ENCODE measurements around the gene GLRA1.

Gene GLRA1

DNA sequence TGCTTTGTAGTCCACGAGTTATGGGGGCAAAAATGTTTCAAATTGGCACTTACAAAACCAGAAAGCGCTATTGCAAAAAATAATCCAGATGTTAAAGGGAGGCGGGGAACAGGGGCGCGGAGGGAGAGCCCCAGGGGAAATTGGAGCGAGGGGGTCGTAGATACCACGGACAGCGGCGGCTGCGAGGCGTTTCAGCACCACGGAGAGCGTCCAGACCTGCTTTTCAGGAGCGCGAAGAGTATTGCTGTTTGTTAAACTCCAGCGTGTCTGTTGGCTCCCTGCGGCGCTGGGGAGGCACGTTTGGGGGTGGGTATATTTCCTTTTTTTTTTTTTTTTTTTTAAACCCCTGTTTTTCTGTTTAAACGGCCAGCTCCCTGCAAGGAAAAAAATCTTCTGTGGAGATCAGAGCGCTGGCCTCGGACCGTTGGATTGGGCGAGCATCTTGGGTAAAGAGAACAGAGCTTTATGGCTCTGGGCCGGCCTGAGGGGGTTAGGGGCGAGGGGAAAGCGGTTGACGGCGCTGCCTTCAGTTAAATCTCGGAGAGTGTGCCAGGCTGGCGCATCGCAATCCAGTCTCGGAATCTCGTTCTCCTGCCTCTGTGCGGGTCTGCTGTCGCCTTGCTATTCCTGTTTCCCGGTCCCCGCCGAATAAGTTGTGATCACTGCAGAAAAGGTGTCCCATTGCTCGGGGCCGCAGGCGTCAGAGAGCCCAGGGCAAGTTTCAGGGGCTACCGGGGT is at the start of gene GLRA1:
TSS of gene GLRA1 (minus strand) at position 288 of the 738 bp plus-strand sequence. CDS start 302 bp downstream, outside the sequence.
- peak; percentile 13 for DNase-seq

DNA sequence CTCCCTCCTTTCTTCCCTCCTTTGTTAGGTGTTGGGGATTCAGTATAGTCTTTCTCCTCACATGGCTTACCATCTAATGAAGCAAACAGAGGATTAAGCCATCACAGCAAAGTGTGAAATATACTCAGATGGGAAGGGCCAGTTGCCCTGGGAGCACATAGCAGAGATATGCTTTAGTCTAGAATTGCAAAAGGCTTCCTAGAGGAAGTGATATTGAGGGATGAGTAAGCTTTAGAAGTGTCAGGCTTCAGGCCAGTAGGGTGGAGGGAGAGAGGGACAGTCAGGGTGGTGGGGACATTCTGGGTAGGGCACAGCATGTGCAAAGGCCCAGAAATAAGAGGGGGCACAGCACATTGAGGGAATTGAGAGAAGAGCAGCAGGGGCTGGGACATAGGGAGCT is 46.2 kb upstream of the GLRA1 start:
- DNase-seq = no peak

DNA sequence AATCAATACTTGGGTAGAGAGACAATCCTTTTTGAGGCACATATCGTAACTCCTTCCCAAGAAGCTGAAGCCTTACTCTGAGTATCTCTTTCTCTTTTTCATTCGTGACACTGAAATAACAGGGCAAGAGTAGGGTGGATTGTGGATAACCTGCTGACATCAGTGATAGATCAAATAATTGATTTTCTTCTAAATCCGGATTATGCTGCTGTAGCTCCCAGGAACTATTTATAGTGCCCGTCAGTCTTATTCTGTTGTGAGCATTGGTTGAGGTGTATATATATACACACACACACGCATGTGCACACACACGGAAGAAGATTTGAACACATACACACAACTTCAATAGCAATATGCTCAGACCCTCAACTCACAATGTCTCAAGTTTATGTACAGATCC is 43.2 kb upstream of the GLRA1 start:
- no peak for DNase-seq

DNA sequence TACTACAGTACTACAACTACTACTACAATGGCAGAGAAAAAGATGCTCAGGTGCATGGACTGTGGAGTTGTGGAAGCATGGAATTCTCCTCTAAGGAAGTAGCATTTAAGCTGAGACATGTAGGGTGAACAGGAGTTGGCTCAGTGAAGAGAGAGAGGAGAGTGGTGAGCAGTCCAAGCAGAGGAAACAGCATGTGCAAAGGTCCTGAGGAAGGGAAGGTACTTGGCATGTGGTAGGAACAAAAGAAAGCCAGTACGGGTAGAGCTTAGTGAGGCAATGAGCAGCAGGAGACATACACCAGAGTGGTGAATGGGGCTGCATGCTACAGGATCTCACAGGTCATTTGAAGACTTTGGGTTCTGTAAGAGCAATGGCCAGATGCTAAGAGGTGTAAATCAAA is 41.4 kb upstream of the GLRA1 start:
- DNase-seq = no peak

DNA sequence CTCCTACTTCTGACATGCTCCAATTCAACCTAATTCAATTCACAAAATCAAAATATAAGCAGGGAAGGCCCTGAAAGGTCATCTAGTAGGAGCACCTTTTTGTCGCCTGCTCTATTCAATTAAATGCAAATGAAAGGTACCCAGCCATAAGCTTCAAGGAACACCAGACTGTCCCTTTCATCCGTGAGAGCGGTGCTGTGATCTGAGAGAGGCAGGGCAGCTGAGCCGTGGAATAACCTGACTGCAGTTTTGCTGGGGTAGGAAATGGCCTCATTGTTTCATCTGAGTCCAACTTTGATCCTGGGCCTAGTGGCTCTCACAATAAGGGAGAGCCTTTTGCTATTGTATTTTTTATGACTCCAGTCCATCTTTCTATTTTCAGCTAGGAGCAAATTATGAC is 39.8 kb upstream of the GLRA1 start:
- no peak for DNase-seq

DNA sequence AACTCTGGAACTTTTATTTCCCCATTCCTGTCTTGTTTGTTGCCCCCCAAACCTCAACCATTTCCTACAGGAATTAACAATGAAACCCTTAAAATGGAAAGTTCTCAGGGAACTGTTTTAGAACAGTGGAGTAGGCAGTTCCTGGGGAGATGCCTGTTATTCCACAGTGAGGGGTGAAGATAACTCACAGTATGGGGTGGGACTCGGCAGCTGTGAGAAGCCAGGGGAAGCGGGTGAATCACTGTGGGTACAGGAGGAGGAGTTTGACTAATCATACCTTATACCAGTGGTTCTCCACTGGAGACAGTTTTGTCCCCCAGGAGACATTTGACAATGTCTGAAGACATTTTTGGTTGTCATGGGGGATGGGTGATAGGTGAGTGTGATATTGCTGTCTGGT is 36.9 kb upstream of the GLRA1 start:
- no peak for DNase-seq

DNA sequence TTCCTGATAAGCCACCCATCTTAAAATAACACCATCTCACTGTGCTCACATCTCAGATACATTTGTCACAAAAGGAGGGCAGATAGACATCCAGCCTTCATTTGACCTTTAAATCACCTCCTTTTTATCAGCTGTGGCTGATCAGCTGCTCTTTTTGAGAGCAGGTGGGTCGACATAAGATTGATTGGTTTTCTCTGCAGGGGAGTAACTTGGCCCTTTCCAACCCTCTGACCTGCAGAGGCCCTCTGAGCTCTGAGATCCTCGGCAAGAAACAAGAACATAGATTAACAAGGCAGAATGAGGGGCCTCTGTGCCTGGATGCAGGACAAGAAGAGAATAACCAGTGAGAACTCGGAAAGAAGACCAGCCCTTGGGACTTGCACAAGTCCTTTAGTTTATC is 33.5 kb upstream of the GLRA1 start:
- DNase-seq = no peak

DNA sequence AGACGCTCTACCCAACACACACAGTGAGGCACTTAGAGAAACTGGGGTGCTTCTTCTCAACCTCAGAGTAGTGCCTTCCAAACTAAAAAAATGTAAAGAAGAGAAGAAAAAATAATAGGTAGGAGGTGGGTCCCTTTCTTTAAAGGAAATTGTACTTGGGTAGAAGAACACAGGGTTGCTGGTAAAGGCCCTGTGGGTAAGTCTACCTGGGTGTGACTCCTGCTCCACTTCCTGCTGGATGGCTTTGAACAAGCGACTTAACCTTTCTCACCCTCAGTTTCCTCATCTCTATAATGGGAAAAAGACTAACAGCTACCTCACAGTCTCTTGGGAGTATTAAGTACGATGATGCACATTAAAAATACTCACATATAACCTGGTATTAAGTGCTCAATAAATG is 32.1 kb upstream of the GLRA1 start:
- DNase-seq = no peak

DNA sequence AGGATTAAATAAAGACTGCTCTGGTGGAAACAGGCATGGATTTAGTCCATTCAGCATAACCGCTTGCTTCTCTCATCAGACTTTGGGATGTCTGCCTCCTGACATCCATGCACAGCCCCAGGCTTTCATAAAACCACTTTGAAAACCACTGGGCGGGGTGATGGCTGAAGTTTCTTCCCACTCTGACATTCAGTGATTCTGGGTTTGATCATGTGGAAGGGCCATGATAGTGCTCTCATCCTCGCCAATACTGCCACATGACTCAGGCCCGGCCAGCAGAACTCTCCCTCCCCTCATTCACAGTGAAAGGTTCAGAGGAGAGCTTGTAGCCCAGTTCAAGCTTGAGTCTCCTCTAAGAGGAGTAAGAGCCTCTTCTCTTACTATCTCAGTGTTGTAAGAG is 29.6 kb upstream of the GLRA1 start:
- DNase-seq = no peak

DNA sequence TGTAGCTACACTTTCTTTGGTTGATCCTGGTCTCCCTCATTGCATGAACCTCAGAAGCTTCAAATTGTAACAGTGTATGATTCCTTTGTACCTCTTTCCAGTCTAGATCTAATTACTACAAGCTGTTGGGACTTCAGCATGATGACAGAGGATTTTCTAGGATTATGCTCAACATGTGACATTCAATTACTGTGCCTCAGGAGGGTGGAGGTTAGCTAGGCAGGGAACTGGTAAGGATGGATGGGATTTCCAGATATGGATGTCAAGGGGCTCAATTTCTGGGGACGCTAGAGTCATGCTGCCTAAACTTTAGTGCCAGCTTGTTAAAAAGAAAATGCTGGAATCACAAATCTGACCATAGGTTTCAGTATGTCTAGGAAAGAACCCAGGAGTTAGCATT is 29.2 kb upstream of the GLRA1 start:
- no peak for DNase-seq

DNA sequence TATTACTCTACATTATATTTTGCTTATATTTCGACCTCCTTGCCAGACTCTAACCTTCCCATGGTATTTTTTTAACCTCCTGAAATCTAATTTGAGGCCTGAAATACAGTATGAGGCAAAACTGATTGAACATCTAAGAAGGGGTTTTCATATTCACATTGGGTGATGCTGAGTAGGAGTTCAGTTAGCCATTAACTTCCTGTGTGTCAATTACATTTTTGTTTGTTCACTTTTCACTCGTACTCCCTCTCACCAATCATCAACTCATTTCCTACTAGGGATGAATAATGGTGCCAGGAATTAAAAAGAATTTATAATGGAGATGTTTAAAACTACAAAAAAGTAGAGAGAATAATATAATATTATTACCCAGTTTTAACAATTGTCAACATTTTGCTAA is 27.6 kb upstream of the GLRA1 start:
- no peak for DNase-seq

DNA sequence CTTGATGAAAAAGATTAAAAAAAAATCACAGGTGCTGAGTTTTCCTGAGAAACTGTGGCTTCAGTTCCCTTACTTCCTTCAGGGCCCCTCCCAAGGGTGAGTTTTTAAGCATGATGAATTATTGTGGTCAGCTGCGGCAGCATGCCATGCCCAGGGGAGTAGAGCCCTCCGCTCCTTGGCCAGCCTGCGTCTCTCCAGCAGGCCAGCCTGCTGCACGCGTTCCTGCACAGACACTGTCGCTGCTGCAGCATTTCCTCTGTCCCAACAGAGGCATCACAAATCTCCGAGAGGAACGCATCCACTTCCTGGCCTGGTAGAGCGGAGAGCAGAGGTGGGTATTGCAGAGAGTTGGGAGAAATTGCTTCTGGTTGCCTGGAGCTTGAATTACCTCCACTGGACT is 26.1 kb upstream of the GLRA1 start:
- DNase-seq = no peak

DNA sequence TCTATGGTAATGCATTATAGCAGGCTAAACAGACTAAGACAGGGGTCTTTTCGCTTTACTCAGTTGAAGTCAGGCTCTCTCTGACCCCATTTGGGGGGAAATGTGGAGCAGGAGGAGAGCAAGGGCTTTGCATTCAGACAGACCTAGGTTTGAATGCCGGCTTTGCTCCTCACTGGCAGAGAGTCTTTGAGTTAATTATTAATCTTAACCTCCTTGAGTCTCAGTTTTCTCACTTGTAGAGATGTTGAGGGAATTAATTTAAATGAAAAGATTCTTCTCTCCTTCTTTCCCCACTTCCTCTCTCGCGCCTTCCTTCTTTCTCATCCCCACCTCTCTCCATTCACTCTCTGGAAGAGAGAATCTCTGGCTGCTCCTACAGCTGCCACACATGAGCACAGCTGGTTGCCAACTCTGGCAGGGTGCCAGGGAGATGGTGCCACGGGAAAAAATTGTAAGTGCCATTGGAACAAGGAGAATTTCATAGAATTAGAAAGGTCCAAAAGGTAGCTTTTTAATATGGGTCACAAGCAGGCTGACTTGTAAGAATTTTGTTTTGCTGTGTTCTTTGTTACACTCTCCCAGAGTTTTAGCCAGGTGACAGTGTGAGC is 25.2 kb upstream of the GLRA1 start:
- DNase-seq = peak; percentile 1

DNA sequence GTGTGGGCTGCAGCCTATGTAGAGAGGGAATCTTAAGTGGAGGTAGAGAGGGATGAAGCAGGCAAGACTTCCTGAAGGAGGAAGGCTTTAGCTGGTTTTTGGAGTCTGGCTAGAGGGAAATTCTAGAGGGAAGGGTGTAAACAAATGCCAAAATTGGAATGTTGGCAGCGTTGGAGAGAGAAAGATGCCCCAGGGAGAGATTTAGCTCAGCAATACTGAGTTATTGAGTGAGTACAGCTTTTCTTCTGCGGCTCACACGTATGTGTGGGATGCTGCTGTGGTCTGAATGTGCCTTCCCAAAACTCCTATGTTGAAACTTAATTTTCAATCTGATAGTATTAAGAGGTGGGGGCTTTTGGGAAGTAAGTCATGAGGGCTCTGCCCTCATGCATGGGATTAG is 24.5 kb upstream of the GLRA1 start:
- DNase-seq = no peak

DNA sequence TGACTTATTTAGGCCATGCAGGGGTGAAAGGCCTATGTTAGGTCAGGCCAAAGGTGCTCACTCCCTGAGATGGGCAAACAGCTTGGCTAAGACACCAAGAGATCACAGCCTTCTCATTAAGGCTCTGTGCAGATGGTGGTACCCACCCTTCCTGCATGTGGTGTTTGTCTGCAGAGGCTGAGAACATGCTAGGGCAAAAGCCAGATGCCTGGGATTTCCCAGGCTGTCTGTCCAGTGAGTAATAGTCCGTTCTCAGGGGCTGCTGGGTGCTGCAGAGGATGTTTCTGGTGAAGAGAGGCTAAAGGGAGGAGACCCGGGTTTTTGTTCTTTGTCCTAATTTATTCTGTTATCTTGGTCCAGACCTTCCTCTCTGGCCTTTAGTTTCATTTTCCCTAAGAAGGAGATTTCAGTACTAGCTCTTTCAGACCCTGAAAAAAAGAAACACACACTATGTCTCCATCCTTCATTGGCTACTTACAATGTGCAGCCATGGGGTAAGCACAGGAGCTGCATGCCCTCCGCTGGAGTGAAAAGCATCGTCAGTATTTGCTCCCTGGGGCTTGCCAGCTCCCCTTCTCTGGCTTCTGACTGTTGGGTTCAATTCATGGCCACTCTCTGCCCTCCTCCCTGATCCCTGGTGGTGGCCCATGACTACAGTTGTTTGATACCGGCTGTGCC is 23.4 kb upstream of the GLRA1 start:
- DNase-seq = no peak

DNA sequence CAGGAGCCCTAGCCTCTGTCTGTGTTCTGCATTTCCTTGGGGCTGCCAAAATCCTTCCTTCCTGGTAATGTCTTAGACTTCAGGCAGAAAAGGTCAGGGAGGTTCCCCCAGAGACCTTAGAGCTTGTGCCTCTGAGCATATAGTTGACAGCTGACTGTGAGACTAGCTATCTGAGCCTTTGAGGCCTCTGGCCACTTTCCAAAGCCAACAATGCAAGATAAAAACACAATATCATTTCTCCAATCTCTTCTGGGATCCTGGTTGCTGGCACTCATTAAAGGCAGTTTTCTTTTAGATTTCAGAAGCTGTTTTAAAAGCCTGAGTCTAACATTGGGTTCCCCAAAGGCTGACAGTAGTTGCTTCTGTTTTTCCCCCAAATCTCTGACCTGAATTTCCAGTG is 13.2 kb upstream of the GLRA1 start:
- DNase-seq = peak; percentile 73

DNA sequence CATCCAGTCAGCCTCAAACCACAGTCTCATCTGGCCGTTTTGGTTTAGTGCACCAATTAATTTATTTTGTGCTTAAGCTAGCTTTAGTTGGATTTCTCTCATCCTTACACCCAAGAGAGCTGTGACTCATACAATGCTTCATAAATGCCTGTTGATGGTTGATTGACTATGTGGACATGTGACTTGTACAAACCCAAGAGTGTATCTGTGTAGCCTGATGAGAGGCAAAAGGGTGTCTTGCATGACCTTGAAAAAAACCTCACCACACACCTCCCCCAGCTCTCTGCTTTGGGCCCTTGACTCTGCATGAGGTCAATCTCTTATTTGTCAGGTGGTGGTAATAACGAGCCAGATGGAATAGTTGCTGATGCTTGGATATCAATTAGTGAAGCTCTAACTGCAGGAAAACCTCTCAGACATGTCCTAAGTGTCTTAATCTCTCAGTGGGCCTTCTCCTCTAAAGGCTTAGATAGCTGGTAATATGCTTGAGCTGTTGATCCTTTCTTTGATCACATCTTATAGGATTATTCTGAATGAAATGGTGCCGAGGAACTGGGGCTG is 10.6 kb upstream of the GLRA1 start:
- peak; percentile 25 for DNase-seq

DNA sequence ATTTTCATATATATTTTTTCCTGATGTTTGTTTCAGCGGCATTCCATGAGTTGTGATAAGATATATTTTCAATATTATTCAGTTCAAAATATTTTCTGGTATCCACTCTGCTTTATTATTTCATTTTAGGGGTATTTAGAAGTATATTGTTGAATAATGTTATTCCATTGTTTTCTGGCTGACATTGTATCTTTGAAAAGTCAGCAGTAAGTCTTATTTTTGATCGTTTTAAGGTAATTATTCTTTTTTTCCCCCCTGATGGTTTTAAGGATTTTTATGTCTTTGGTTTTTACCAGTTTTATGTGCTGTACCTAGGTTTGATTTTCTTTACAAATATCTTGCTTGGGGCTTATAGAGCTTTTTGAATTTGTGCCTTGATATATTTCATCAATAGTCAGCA is 6.6 kb upstream of the GLRA1 start:
- no peak for DNase-seq

DNA sequence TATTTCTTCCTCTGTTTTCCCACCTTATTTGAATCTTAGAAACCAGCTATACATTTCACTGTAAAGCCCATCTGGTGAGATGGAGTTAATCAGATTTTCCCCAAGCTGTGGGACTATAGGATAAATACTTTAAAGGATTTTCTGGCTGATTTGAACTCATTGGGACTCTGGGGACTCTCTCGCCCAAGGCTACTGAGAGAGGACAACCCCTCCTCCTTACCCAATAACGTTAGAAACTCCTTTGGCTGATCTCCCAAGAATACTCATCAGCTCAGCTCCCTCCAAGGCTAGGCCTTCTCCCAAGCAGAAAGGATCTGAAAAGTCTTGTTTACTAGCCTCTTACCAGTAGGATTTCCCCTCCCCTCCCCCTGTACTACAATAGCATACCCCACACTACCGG is 1.5 kb upstream of the GLRA1 start:
- DNase-seq = no peak

DNA sequence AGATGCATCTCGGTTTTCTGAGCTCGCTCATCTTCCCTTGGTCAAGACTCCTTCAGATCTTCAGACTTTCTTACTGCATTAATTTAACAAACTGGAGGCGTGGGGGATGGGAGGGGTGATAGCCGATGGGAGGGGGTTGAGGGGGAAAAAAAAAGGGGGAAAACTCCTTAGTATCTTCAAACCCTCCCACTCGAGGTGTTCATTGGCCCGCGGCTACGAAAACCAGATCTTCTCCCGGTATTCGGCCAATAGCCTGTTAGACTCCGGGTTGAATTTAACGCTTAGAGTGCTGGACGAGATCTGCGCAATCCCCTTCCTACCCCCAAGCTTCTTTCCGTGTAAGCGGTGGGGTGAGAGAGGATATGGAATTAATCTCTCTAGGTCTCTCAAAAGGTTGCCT is 689 bp upstream of the GLRA1 start:
- no peak for DNase-seq

DNA sequence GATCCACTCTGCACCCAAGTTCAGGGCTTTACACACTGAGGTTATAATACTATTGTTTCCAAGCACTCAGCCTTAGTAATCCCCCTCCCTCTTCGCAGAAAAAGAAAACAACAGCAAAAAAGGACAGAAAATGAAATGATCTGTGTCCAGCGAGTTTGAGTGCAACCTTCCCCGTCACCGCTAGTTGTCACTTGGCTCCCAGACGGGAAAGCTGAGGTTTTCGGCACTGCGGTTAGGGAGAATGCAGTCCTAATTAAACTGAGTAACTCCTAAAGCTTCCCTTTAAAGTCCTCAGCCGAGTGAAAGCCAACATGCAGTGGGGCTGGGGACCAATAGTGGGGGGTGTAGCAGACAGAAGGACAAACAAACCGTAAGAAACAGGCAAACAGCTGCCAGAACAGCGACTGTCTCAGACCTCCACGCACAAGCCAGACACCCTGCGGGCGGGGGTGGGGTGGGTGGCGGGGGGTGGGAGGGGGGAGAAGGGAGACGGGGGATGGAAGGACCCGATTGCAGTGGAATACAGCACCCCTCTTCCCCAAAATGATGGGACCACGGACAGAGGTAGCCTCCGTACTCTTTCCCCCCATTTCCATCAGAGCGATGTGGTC is 680 bp downstream of the GLRA1 start:
- DNase-seq = peak; percentile 41

DNA sequence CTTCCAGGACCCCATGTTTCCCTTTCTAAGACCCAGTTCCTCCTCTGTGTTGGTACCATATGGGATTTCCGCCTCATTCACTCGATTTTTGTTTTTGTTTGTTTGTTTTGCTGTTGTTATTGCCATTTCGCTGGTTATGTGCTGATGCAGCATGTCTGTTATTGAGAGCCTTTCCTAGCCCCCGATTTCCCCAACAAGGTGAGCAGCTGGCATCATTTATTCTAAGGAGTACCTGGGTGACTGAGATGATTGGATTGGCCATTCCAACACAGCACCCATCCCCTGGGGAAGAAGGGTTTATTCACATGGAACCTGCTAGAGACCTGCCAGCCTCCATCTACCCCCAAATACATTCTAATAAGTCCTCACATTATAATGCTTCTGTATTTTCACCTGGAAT is 2.7 kb downstream of the GLRA1 start:
- DNase-seq = no peak

DNA sequence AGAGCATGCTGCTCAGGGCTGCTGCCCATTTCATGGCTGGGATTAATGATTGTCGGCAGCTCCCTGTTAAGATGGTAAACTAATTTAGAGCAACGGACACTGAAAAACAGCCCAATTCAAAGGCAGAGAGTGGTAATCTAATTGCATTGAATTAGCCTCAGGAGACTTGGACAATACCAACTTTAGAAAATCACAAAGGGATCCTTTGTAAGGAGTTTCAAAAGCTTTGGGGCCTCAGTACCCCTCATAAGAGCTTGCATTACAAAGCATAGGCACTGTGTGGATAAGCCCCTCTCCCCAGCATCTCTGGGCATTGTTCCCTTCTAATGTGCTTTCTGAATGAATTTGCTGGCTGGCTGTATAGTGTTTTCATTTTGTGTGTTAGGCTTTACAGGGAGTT is 6.7 kb downstream of the GLRA1 start:
- DNase-seq = no peak

DNA sequence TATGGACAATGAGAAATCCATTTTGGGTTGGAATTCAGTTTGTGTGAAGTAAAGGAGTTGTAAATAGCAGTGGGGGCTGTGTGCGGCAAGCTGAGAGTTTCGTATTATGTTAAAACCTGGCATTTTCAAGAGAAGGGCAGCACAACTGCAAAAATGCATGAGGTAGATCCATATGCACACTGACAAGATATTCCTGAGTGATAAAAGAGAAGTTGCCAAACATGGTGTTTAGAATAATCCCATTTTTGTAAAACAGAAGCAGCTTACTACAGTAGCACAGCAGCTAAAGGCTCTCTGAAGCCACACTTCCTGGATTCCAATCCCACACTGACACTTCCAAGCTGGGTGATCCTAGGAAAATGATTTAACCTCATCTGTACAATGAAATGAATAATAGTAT is 11.2 kb downstream of the GLRA1 start:
- no peak for DNase-seq

Measured in NCI-H2029 (cell line).